Esophagus (tissue), 2 donors: Measurements from ENCODE around the gene TIMM13. TPM values are rescaled to one million over a fixed set of nuclear protein-coding genes. Genes with fewer than 3 reads are reported as not detected.

Experiments
- H3K27ac ChIP-seq, 2 donors: one replicate each; pipeline ENCODE4 v1.5.1; 2013; ENCODE audit warnings: low read depth in 2 of 2, mild to moderate bottlenecking in 2 of 2, inconsistent platforms in 1 of 2, low read length in 1 of 2, moderate library complexity in 1 of 2
- H3K27me3 ChIP-seq, 2 donors: one replicate each; pipeline ENCODE4 v1.6.1; 2013; ENCODE audit warnings: low read length in 2 of 2, control low read depth in 1 of 2, mild to moderate bottlenecking in 1 of 2; ENCODE audit not compliant: insufficient read depth in 2 of 2, control insufficient read depth in 1 of 2
- H3K36me3 ChIP-seq, 2 donors: one replicate each; pipeline ENCODE4 v1.6.1; 2013; ENCODE audit warnings: low read length in 1 of 2; ENCODE audit not compliant: control insufficient read depth in 2 of 2, insufficient read depth in 2 of 2
- H3K4me1 ChIP-seq, 2 donors: one replicate each; pipeline ENCODE4 v1.6.1; 2013; ENCODE audit warnings: low read length in 1 of 2; ENCODE audit not compliant: control insufficient read depth in 2 of 2, insufficient read depth in 2 of 2
- H3K4me3 ChIP-seq, 2 donors: one replicate each; pipeline ENCODE4 v1.5.1; 2013; ENCODE audit warnings: low read length in 2 of 2, mild to moderate bottlenecking in 2 of 2, low read depth in 1 of 2, moderate library complexity in 1 of 2
- H3K9me3 ChIP-seq, 2 donors: one replicate each; pipeline ENCODE4 v1.6.1; 2013; ENCODE audit warnings: mild to moderate bottlenecking in 2 of 2, low read depth in 1 of 2, low read length in 1 of 2, moderate library complexity in 1 of 2; ENCODE audit not compliant: control insufficient read depth in 2 of 2, insufficient read depth in 1 of 2
- WGBS, 2 donors: extraction: QIAGEN DNeasy Blood & Tissue Kit; methylation state at CpG; one replicate each; pipeline ENCODE4 v1.1.7; 2013; 5-methylcytosine and 5-hydroxymethylcytosine counted together
- polyA plus RNA-seq, 2 donors: library from polyadenylated mRNA; stranded (reverse); fragments of 200-250 nt; gene quantifications; one replicate each; pipeline ENCODE4 v1.2.3, GENCODE V29; 2013
- donor health status: healthy with polysubstance abuse.
- donor health status: Bipolar disorder and iron deficiency.

The TIMM13 gene
- polyA plus RNA-seq, 2 donors, result 52.0 to 86.8 TPM

DNA sequence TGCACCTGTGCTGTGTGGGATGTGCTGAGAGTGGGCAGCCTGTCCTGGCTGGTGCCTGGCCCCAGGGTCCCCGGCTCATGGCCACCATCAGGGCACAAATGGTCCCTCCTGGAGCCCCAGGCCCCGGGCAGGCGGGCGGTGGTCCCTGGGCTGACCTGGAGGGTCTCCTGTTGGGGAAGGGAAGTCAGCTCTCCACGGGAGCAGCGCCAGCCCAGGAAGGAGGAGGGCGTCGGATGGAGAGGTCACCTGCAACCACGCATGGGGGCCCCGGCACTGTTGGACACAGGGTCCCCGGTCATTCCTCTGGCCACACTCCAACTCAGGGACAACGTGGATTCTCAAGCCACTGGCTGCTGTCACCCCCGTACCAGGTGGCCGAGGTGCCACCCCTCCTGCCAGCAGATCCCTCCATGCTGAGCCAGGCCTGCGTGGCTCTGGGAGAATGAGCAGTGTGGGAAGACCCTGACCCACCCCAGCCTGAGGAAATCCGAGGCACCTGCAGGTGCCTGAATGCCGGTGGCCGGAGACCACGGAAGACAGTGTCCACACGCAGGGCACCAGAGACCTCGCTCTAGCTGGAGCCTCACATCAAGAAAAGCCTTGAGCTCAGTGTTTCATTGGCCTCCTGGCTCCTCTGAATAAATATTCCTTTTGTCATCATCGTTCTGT is 15.9 kb upstream of the TIMM13 start:
- H3K27me3 ChIP-seq, result no peaks in the 10 kb centered on the region
- 93% methylated on average over 22 of the region's 22 CpGs for WGBS, 2 donors
- no peak overlapping the region for H3K27ac ChIP-seq
- no peaks in the 10 kb centered on the region for H3K4me1 ChIP-seq
- peaks cover 9 to 30% of the 10 kb centered on the region in 2 donors for H3K36me3 ChIP-seq
- no peaks in the 10 kb centered on the region for H3K9me3 ChIP-seq
- H3K4me3 ChIP-seq, result no peak overlapping the region

DNA sequence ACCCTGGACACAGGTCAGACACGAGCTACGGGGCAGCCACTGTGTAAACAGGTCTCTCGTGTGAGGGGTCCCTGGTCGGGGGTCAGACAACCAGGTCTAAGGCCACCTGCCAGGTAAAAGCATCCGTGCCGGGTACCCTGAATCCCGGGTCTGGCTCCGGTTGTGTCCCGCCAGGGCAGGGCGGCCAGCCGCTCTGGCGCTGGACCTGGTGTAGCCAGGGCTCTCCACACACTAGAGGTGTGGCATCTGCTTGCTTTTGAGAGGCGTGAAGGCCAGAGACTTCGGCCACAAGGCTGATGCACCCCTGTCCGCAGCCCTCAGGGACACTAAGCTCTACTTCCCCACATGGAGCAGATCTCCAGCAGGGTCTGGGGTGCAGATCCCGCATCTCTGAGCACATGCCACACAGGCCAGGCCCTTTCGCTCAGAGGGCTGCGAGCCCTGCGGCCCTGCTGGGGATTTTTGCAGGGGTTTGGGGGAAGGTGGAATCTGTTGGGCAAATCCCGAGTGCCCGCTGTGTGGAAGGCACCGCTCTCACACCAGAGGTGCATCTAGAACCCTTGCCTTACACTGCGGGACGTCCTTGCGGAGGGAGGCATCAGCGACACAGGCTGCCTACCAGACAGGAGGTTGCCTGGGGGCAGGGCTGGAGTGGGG is 13.8 kb upstream of the TIMM13 start:
- 96 to 97% methylated on average over 26 of the region's 26 CpGs for WGBS, 2 donors

DNA sequence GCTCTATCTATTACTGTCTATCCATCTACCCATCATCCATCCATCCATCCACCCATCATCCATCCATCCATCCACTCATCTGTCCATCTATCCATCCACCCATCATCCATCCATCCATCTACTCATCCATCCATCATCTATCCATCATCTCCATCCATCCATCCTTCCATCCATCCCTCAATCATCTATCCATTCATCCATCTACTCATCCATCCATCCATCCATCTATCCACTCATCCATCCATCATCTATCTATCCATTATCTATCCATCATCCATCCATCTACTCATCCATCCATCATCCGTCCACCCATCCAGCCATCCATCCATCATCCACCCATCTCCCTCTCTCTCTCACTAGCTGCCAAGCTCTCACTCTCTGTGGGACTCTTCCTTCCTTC is 13.1 kb upstream of the TIMM13 start:
- no peak overlapping the region for H3K27ac ChIP-seq
- 97 to 100% methylated on average over 1 of the region's 1 CpG for WGBS, 2 donors

More for the DNA sequence above, 13.8 kb upstream of the TIMM13 start:
- no peaks in the 10 kb centered on the region for H3K27me3 ChIP-seq
- H3K36me3 ChIP-seq, result peaks cover 12 to 44% of the 10 kb centered on the region in 2 donors
- H3K4me1 ChIP-seq, result no peaks in the 10 kb centered on the region
- no peak overlapping the region for H3K4me3 ChIP-seq
- no peaks in the 10 kb centered on the region for H3K9me3 ChIP-seq
- H3K27ac ChIP-seq, result no peak overlapping the region

DNA sequence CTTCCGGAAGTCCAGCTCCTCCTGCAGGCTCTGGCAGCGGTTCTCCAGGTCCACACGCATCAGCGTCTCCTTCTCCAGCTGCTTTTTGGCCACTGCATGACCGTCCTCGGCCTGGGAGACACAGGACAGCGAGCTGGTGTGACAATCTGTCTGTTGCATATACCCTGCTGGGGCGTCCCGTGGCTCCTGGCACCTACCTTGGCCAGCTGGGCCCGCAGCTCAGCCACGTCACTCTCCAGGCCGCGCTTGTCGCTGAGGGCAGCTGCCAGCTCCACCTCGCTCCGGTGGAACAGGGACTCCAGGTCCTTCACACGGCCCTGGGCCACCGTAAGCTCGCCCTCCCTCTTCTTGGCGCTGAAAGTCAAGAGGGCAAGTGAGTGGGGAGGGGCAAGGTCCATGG is 10.8 kb upstream of the TIMM13 start:
- WGBS, 2 donors, result 94 to 95% methylated on average over 20 of the region's 20 CpGs
- Histone ChIP-seq H3K9me3 (no peaks in the 10 kb centered on the region), H3K27me3 (no peaks in the 10 kb centered on the region), H3K4me1 (no peaks in the 10 kb centered on the region), H3K36me3 (peaks cover 12 to 50% of the 10 kb centered on the region in 2 donors), H3K27ac (no peak overlapping the region), H3K4me3 (no peak overlapping the region)

More for the DNA sequence above, 13.1 kb upstream of the TIMM13 start:
- H3K27me3 ChIP-seq, result no peaks in the 10 kb centered on the region
- H3K4me1 ChIP-seq, result no peaks in the 10 kb centered on the region
- peaks cover 12 to 44% of the 10 kb centered on the region in 2 donors for H3K36me3 ChIP-seq
- H3K4me3 ChIP-seq, result no peak overlapping the region
- no peaks in the 10 kb centered on the region for H3K9me3 ChIP-seq

DNA sequence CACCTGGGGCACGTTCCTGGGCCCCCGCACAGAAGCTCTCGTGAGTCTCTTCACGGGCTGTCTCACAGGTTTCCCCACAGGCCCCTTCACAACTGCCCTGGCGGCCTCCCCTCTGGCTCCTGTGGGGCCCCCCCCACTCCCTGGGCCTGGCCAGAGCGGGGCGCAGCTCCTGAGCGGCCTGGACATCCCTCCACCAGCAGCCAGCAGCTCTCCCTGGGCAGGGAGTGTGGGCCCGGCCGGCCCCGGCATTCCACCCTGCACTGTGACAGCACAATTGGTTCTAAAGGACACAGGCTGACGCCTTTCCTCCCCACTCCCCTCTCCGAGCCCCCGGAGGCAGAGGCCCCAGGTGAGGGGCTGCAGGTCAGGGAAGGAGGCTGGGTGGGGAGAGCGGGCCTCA is 9.5 kb upstream of the TIMM13 start:
- peaks cover 9 to 50% of the 10 kb centered on the region in 2 donors for H3K36me3 ChIP-seq

DNA sequence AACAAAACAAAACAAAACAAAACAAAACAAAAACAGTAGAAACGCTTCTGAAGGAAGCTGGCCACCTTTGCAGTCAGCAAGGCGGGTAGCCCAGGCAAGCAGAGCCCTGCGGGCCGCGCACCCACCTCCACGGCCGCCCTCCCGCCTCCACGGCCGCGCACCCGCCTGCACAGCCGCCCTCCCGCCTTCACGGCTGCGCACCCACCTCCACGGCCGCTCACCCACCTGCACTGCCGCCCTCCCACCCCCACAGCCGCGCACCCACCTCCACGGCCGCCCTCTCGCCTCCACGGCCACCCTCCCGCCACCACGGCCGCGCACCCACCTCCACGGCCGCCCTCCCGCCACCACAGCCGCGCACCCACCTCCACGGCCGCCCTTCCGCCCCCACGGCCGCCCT is 9.0 kb upstream of the TIMM13 start:
- H3K27ac ChIP-seq, result no peak overlapping the region
- no peaks in the 10 kb centered on the region for H3K9me3 ChIP-seq
- no peaks in the 10 kb centered on the region for H3K4me1 ChIP-seq
- no peaks in the 10 kb centered on the region for H3K27me3 ChIP-seq
- H3K36me3 ChIP-seq, result peaks cover 5 to 51% of the 10 kb centered on the region in 2 donors
- no peak overlapping the region for H3K4me3 ChIP-seq
- 95 to 97% methylated on average over 27 to 39 of the region's 39 CpGs for WGBS, 2 donors

More for the DNA sequence above, 9.5 kb upstream of the TIMM13 start:
- 97% methylated on average over 15 of the region's 15 CpGs for WGBS, 2 donors
- H3K9me3 ChIP-seq, result no peaks in the 10 kb centered on the region
- H3K27ac ChIP-seq, result no peak overlapping the region
- H3K27me3 ChIP-seq, result no peaks in the 10 kb centered on the region
- no peaks in the 10 kb centered on the region for H3K4me1 ChIP-seq
- H3K4me3 ChIP-seq, result no peak overlapping the region

DNA sequence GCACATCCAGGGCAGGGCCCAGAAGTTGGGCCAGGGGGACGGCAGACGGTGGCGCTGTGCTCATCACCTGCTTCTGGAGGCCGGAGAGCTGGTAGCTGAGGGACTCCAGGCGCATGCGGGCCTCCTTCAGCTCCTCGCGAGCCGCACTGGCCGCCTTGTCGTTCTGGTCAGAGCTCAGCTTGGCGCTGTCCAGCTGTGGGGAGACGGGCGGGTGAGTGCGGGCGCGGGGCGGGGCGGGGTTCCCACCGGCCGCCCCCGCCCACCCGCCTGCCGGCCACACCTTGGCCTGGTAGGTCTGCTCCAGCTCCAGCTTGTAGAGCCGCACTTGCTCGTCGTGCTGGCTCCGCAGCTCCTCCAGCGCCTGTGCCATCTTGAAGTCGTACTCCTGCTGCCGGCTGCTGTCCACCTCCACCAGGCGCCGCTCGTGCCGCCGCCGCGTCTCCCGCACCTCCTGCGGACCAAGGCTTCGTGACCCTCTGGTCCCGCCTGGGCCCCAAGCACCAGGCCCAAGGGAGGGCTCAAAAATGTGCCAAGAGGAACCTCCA is 7.4 kb upstream of the TIMM13 start:
- Histone ChIP-seq H3K27me3 (no peaks in the 10 kb centered on the region), H3K4me3 (no peak overlapping the region), H3K27ac (no peak overlapping the region), H3K4me1 (no peaks in the 10 kb centered on the region), H3K9me3 (no peaks in the 10 kb centered on the region), H3K36me3 (peaks cover 3 to 55% of the 10 kb centered on the region in 2 donors)
- WGBS, 2 donors, result 92 to 93% methylated on average over 42 of the region's 42 CpGs

DNA sequence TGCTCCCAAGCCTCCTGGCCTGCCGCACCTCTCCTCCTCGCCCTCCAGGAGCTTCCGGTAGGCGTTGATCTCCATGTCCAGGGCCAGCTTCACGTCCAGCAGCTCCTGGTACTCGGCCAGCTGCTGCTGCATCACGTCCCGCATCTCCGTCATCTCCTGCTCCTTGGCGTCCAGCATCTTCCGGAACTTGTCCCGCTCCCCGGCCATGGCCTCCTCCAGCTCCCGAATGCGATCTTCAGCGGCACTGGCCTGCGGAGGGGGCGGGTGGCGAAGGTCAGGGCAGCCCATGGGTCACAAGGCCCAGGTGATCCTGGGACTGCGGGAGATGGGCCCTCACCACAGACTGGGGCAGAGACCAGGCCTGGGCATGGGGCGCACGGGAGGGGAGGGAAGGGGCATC is 6.9 kb upstream of the TIMM13 start:
- WGBS, 2 donors, result 93 to 94% methylated on average over 21 to 22 of the region's 22 CpGs
- no peaks in the 10 kb centered on the region for H3K4me1 ChIP-seq
- H3K27me3 ChIP-seq, result no peaks in the 10 kb centered on the region
- no peak overlapping the region for H3K27ac ChIP-seq
- H3K9me3 ChIP-seq, result no peaks in the 10 kb centered on the region
- no peak overlapping the region for H3K4me3 ChIP-seq
- peaks cover 3 to 53% of the 10 kb centered on the region in 2 donors for H3K36me3 ChIP-seq

DNA sequence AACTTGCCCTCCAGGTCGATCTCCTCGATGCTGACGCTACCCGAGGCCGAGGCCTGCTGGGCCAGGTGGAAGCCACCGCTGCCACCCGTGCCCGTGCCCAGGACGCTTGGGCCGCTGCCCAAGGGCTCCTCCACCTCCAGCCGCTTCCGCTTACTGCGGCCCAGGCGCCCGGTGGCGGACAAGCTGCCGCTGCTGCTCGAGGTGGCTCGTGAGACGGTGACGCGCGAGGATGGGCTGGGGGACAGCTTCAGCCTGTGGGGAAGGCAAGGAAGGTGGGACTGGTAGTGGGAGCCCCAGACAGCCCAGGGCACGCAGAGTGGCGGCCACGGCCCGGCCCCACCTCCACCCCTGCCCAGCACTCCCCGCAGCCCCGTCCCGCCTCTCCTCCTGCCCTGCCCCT is 6.5 kb upstream of the TIMM13 start:
- Histone ChIP-seq H3K4me3 (no peak overlapping the region), H3K9me3 (no peaks in the 10 kb centered on the region), H3K4me1 (peaks cover 0 to 2% of the 10 kb centered on the region in 2 donors), H3K27ac (no peak overlapping the region), H3K36me3 (peaks cover 3 to 50% of the 10 kb centered on the region in 2 donors), H3K27me3 (no peaks in the 10 kb centered on the region)
- WGBS, 2 donors, result 93% methylated on average over 29 to 30 of the region's 30 CpGs
